Lower lobe of right lung (tissue), 2 donors: ENCODE results near the gene MREG. TPM values are rescaled to one million over a fixed set of nuclear protein-coding genes. Genes with fewer than 3 reads are reported as not detected.
A peak's percentile ranks its signal among the peaks of the same experiment; 100 is the strongest.

ENCODE experiments used
- ATAC-seq, 2 donors: fragments of 200-7000 bp; cut with Tn5 transposase; one replicate each; pipeline ENCODE4 v1.9.1; 2020 to 2022; ENCODE audit warnings: mild to moderate bottlenecking in 2 of 2, moderate library complexity in 2 of 2
- DNase-seq: peaks from one replicate; pipeline ENCODE4 v3.0.0-alpha.2; 2020
- H3K27ac ChIP-seq: fragments of 200-600 bp; one replicate; pipeline ENCODE4 v1.8.0; 2022
- H3K27me3 ChIP-seq: fragments of 200-600 bp; one replicate; pipeline ENCODE4 v1.8.0; 2022; ENCODE audit warnings: low read depth
- H3K36me3 ChIP-seq: fragments of 200-600 bp; one replicate; pipeline ENCODE4 v1.8.0; 2022; ENCODE audit warnings: mild to moderate bottlenecking
- H3K4me1 ChIP-seq: fragments of 200-600 bp; one replicate; pipeline ENCODE4 v1.8.0; 2022
- H3K4me3 ChIP-seq: fragments of 200-600 bp; one replicate; pipeline ENCODE4 v1.8.0; 2022; ENCODE audit warnings: mild to moderate bottlenecking
- H3K9me3 ChIP-seq: fragments of 200-600 bp; one replicate; pipeline ENCODE4 v1.8.0; 2022
- CTCF ChIP-seq: fragments of 200-600 bp; IDR thresholded peaks from one replicate; pipeline ENCODE4 v1.8.0; 2022; ENCODE audit warnings: antibody characterized with exemption, mild to moderate bottlenecking
- intact Hi-C: fragments of 100-400 bp; cut with DNase I; formaldehyde crosslinking; loops from one replicate; pipeline ENCODE4 v1.11.0; 2022
- total RNA-seq: library from RNA; stranded (reverse); fragmentation: NEBNext Ultra II Directional; extraction: Animal tissue kit (Norgen Biotek cat#: 25700); gene quantifications from one replicate; pipeline ENCODE4 v1.2.1, GENCODE V29; 2021
- donor health status: DM: no; HTN: yes; CAD: no; lungs with severe emphysema.

Gene MREG
- total RNA-seq, 1 donor from 2014 or later: 12.7 TPM

GRCh38 chr2:216006164-216006663 is 7.1 kb downstream of the MREG start:
- no peak for TF ChIP-seq CTCF
- peak; percentile 54 to 66 for ATAC-seq
- peaks cover 35% of the 10 kb centered on the region for H3K4me1 ChIP-seq
- no peak overlapping the region for H3K4me3 ChIP-seq
- no peak overlapping the region for H3K27ac ChIP-seq
- intact Hi-C loops: no loop called here
- H3K36me3 ChIP-seq: no peaks in the 10 kb centered on the region
- H3K27me3 ChIP-seq: no peaks in the 10 kb centered on the region
- DNase-seq: peak; percentile 65
- no peaks in the 10 kb centered on the region for H3K9me3 ChIP-seq

- intact Hi-C loops: no loop called here
- no peak for TF ChIP-seq CTCF
- Histone ChIP-seq H3K27ac (no peak overlapping the region), H3K36me3 (no peaks in the 10 kb centered on the region), H3K4me3 (no peak overlapping the region), H3K27me3 (no peaks in the 10 kb centered on the region), H3K4me1 (peaks cover 35% of the 10 kb centered on the region), H3K9me3 (no peaks in the 10 kb centered on the region)
- ATAC-seq: peak in 1 of 2 donors; percentile 8
- no peak for DNase-seq
Observed at GRCh38 chr2:216004697-216005283, 8.6 kb downstream of the MREG start.

GRCh38 chr2:216003876-216004696 is 9.3 kb downstream of the MREG start:
- H3K27ac ChIP-seq: no peak overlapping the region
- DNase-seq (no peak), ATAC-seq (no peak)
- H3K4me3 ChIP-seq: no peak overlapping the region
- no peak for TF ChIP-seq CTCF
- H3K9me3 ChIP-seq: no peaks in the 10 kb centered on the region
- H3K36me3 ChIP-seq: no peaks in the 10 kb centered on the region
- H3K4me1 ChIP-seq: peaks cover 35% of the 10 kb centered on the region
- H3K27me3 ChIP-seq: no peaks in the 10 kb centered on the region
- intact Hi-C loops: no loop called here

- DNase-seq: no peak
- intact Hi-C loops: no loop called here
- Histone ChIP-seq H3K9me3 (no peaks in the 10 kb centered on the region), H3K27ac (no peak overlapping the region), H3K4me1 (peaks cover 35% of the 10 kb centered on the region), H3K4me3 (no peak overlapping the region), H3K27me3 (no peaks in the 10 kb centered on the region), H3K36me3 (no peaks in the 10 kb centered on the region)
- TF ChIP-seq CTCF: no peak
- ATAC-seq: no peak
Observed at GRCh38 chr2:216002693-216003092, 10.7 kb downstream of the MREG start.

- Histone ChIP-seq H3K9me3 (no peaks in the 10 kb centered on the region), H3K27ac (no peak overlapping the region), H3K36me3 (peaks cover 3% of the 10 kb centered on the region), H3K27me3 (no peaks in the 10 kb centered on the region), H3K4me1 (peaks cover 35% of the 10 kb centered on the region), H3K4me3 (no peak overlapping the region)
- TF ChIP-seq CTCF: no peak
- intact Hi-C loops: no loop called here
- DNase-seq (no peak), ATAC-seq (no peak)
Observed at GRCh38 chr2:216002101-216002678, 11.2 kb downstream of the MREG start.
